GM23338 (cell line): Measurements from ENCODE around the gene RASA3. TPM values are rescaled to one million over a fixed set of nuclear protein-coding genes. Genes with fewer than 3 reads are reported as not detected.

Source experiments
- ATAC-seq: fragments of 200-7000 bp; cut with Tn5 transposase; 3 replicates; pipeline ENCODE4 v1.9.1; 2020
- DNase-seq: peaks from one replicate; pipeline ENCODE4 v3.0.0-alpha.2; 2015; ENCODE audit warnings: low spot score
- H2AFZ ChIP-seq: fragments of 200-600 bp; sonication (generic); 2 replicates; pipeline ENCODE4 v1.8.0; 2016; ENCODE audit warnings: antibody characterized with exemption, mild to moderate bottlenecking, moderate library complexity
- H3F3A ChIP-seq: fragments of 200-600 bp; sonication (generic); replicated peaks from 2 replicates; pipeline ENCODE4 v1.8.0; 2017; ENCODE audit warnings: antibody characterized with exemption, mixed run types, low read depth
- H3K27ac ChIP-seq: fragments of 200-600 bp; sonication (generic); 2 replicates; pipeline ENCODE4 v1.6.1; 2016; ENCODE audit warnings: low read depth
- H3K27me3 ChIP-seq: fragments of 200-600 bp; sonication (generic); 2 replicates; pipeline ENCODE4 v1.8.0; 2016; ENCODE audit warnings: mild to moderate bottlenecking, mixed run types, moderate library complexity; ENCODE audit not compliant: insufficient read depth
- H3K36me3 ChIP-seq: fragments of 200-600 bp; sonication (generic); 2 replicates; pipeline ENCODE4 v1.8.0; 2016; ENCODE audit warnings: mild to moderate bottlenecking; ENCODE audit not compliant: insufficient read depth
- H3K4me1 ChIP-seq: fragments of 200-600 bp; sonication (generic); 2 replicates; pipeline ENCODE4 v1.8.0; 2016; ENCODE audit warnings: mild to moderate bottlenecking, moderate library complexity; ENCODE audit not compliant: insufficient read depth
- H3K4me2 ChIP-seq: fragments of 200-600 bp; sonication (generic); 2 replicates; pipeline ENCODE4 v1.7.1; 2017; ENCODE audit warnings: mixed run types
- H3K4me3 ChIP-seq: fragments of 200-600 bp; sonication (generic); 2 replicates; pipeline ENCODE4 v1.6.1; 2016; ENCODE audit warnings: mixed run types
- H3K79me2 ChIP-seq: fragments of 200-600 bp; sonication (generic); replicated peaks from 2 replicates; pipeline ENCODE4 v1.8.0; 2017; ENCODE audit warnings: mild to moderate bottlenecking; ENCODE audit not compliant: insufficient read depth
- H3K9me2 ChIP-seq: fragments of 200-600 bp; sonication (generic); 2 replicates; pipeline ENCODE4 v1.8.0; 2017; ENCODE audit not compliant: insufficient read depth
- H4K20me1 ChIP-seq: fragments of 200-600 bp; sonication (generic); replicated peaks from 2 replicates; pipeline ENCODE4 v1.8.0; 2017; ENCODE audit warnings: mild to moderate bottlenecking; ENCODE audit not compliant: insufficient read depth
- H3K27ac Mint-ChIP-seq: 2 replicates; pipeline ENCODE4 v1.8.0; 2020; ENCODE audit warnings: inconsistent platforms, mild to moderate bottlenecking, moderate library complexity, mixed read lengths
- H3K27me3 Mint-ChIP-seq: 3 replicates; pipeline ENCODE4 v1.8.0; 2022; ENCODE audit warnings: low read depth, mild to moderate bottlenecking, moderate library complexity, mixed read lengths, inconsistent platforms; ENCODE audit not compliant: insufficient read depth, poor library complexity
- H3K36me3 Mint-ChIP-seq: 3 replicates; pipeline ENCODE4 v1.8.0; 2021; ENCODE audit warnings: low read depth, mild to moderate bottlenecking, inconsistent platforms, moderate library complexity, mixed read lengths
- H3K4me1 Mint-ChIP-seq: 3 replicates; pipeline ENCODE4 v1.8.0; 2020; ENCODE audit warnings: mild to moderate bottlenecking, inconsistent platforms, mixed read lengths
- H3K4me3 Mint-ChIP-seq: 3 replicates; pipeline ENCODE4 v1.8.0; 2021; ENCODE audit warnings: moderate library complexity, mild to moderate bottlenecking, inconsistent platforms, mixed read lengths
- H3K9me3 Mint-ChIP-seq: 3 replicates; pipeline ENCODE4 v1.8.0; 2020; ENCODE audit warnings: moderate library complexity, mild to moderate bottlenecking, inconsistent platforms, mixed read lengths
- CREB1 ChIP-seq: fragments of 250-450 bp; sonication (Bioruptor Pico); IDR thresholded peaks from 2 replicates; pipeline ENCODE4 v1.5.0; 2020; ENCODE audit warnings: low read depth, mild to moderate bottlenecking, moderate library complexity
- CTCF ChIP-seq, 2 experiments: fragments of 200-600 bp in 1 of 2; sonication (generic) in 1 of 2; conservative IDR thresholded peaks; 2 replicates each; pipeline versions ENCODE4 v1.5.1 to v1.6.1; 2016 to 2017; ENCODE audit warnings: antibody characterized with exemption in 2 of 2, low read depth in 2 of 2, mild to moderate bottlenecking in 2 of 2, moderate library complexity in 1 of 2
- ETS1 ChIP-seq: IDR thresholded peaks from 2 replicates; pipeline ENCODE4 v1.6.1; 2016; ENCODE audit warnings: antibody characterized with exemption
- EZH2phosphoT487 ChIP-seq: fragments of 200-600 bp; sonication (generic); IDR thresholded peaks from one replicate; pipeline ENCODE4 v1.8.1; 2018; ENCODE audit warnings: antibody characterized with exemption; ENCODE audit not compliant: unreplicated experiment
- ZNF114 ChIP-seq: fragments of 250-450 bp; sonication (Bioruptor Pico); IDR thresholded peaks from 2 replicates; pipeline ENCODE4 v1.5.0; 2020; ENCODE audit warnings: mild to moderate bottlenecking, moderate library complexity
- polyA plus RNA-seq: library from polyadenylated mRNA; unstranded; fragments of >200 nt; fragmentation: Nextera tagmentation; extraction: Ambion mirVana; gene quantifications from 2 replicates; pipeline ENCODE4 v1.2.1, GENCODE V29; 2016
- total RNA-seq: library from RNA; depleted of rRNA; stranded (reverse); fragments of >200 nt; shearing (Covaris generic); gene quantifications from 2 replicates; pipeline ENCODE4 v1.2.3, GENCODE V29; 2014
- TF ChIP-seq, protein P1 (sequence below): fragments of 250-450 bp; sonication (Bioruptor Pico); IDR thresholded peaks from 2 replicates; pipeline ENCODE4 v1.5.0; 2020; ENCODE audit warnings: mild to moderate bottlenecking, moderate library complexity
- TF ChIP-seq, protein P2 (sequence below): IDR thresholded peaks from one replicate; pipeline ENCODE4 v1.6.1; 2018; ENCODE audit warnings: antibody characterized with exemption; ENCODE audit not compliant: unreplicated experiment

Gene RASA3
- total and polyA plus RNA-seq, 2 experiments from 2014 or later = 11.2 to 20.7 TPM

GRCh38 chr13:114167885-114168284 lies 35.5 kb upstream of the RASA3 start (continued):
- TF ChIP-seq, protein P1, sequence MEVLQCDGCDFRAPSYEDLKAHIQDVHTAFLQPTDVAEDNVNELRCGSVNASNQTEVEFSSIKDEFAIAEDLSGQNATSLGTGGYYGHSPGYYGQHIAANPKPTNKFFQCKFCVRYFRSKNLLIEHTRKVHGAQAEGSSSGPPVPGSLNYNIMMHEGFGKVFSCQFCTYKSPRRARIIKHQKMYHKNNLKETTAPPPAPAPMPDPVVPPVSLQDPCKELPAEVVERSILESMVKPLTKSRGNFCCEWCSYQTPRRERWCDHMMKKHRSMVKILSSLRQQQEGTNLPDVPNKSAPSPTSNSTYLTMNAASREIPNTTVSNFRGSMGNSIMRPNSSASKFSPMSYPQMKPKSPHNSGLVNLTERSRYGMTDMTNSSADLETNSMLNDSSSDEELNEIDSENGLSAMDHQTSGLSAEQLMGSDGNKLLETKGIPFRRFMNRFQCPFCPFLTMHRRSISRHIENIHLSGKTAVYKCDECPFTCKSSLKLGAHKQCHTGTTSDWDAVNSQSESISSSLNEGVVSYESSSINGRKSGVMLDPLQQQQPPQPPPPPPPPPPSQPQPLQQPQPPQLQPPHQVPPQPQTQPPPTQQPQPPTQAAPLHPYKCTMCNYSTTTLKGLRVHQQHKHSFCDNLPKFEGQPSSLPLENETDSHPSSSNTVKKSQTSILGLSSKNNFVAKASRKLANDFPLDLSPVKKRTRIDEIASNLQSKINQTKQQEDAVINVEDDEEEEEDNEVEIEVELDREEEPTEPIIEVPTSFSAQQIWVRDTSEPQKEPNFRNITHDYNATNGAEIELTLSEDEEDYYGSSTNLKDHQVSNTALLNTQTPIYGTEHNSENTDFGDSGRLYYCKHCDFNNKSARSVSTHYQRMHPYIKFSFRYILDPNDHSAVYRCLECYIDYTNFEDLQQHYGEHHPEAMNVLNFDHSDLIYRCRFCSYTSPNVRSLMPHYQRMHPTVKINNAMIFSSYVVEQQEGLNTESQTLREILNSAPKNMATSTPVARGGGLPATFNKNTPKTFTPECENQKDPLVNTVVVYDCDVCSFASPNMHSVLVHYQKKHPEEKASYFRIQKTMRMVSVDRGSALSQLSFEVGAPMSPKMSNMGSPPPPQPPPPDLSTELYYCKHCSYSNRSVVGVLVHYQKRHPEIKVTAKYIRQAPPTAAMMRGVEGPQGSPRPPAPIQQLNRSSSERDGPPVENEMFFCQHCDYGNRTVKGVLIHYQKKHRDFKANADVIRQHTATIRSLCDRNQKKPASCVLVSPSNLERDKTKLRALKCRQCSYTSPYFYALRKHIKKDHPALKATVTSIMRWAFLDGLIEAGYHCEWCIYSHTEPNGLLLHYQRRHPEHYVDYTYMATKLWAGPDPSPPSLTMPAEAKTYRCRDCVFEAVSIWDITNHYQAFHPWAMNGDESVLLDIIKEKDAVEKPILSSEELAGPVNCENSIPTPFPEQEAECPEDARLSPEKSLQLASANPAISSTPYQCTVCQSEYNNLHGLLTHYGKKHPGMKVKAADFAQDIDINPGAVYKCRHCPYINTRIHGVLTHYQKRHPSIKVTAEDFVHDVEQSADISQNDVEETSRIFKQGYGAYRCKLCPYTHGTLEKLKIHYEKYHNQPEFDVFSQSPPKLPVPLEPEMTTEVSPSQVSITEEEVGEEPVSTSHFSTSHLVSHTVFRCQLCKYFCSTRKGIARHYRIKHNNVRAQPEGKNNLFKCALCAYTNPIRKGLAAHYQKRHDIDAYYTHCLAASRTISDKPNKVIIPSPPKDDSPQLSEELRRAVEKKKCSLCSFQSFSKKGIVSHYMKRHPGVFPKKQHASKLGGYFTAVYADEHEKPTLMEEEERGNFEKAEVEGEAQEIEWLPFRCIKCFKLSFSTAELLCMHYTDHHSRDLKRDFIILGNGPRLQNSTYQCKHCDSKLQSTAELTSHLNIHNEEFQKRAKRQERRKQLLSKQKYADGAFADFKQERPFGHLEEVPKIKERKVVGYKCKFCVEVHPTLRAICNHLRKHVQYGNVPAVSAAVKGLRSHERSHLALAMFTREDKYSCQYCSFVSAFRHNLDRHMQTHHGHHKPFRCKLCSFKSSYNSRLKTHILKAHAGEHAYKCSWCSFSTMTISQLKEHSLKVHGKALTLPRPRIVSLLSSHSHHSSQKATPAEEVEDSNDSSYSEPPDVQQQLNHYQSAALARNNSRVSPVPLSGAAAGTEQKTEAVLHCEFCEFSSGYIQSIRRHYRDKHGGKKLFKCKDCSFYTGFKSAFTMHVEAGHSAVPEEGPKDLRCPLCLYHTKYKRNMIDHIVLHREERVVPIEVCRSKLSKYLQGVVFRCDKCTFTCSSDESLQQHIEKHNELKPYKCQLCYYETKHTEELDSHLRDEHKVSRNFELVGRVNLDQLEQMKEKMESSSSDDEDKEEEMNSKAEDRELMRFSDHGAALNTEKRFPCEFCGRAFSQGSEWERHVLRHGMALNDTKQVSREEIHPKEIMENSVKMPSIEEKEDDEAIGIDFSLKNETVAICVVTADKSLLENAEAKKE (CRISPR knock-in tag) = no peak
- TF ChIP-seq, protein P2, sequence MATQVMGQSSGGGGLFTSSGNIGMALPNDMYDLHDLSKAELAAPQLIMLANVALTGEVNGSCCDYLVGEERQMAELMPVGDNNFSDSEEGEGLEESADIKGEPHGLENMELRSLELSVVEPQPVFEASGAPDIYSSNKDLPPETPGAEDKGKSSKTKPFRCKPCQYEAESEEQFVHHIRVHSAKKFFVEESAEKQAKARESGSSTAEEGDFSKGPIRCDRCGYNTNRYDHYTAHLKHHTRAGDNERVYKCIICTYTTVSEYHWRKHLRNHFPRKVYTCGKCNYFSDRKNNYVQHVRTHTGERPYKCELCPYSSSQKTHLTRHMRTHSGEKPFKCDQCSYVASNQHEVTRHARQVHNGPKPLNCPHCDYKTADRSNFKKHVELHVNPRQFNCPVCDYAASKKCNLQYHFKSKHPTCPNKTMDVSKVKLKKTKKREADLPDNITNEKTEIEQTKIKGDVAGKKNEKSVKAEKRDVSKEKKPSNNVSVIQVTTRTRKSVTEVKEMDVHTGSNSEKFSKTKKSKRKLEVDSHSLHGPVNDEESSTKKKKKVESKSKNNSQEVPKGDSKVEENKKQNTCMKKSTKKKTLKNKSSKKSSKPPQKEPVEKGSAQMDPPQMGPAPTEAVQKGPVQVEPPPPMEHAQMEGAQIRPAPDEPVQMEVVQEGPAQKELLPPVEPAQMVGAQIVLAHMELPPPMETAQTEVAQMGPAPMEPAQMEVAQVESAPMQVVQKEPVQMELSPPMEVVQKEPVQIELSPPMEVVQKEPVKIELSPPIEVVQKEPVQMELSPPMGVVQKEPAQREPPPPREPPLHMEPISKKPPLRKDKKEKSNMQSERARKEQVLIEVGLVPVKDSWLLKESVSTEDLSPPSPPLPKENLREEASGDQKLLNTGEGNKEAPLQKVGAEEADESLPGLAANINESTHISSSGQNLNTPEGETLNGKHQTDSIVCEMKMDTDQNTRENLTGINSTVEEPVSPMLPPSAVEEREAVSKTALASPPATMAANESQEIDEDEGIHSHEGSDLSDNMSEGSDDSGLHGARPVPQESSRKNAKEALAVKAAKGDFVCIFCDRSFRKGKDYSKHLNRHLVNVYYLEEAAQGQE = no peak
- TF ChIP-seq ZNF114 (no peak), EZH2phosphoT487 (no peak)

GRCh38 chr13:114167426-114167825 lies 35.0 kb upstream of the RASA3 start:
- H3K27ac Mint-ChIP-seq = no peak overlapping the region
- H3K27me3 Mint-ChIP-seq = peaks cover 2% of the 10 kb centered on the region
- ATAC-seq = no peak
- no peaks in the 10 kb centered on the region for H3K9me3 Mint-ChIP-seq
- H3K4me3 Mint-ChIP-seq = no peak overlapping the region
- no peaks in the 10 kb centered on the region; the same call in 1 of the 3 replicates for H3K4me1 Mint-ChIP-seq
- H3K4me1 ChIP-seq = no peaks in the 10 kb centered on the region
- no peak overlapping the region for H2AFZ ChIP-seq
- H3K36me3 ChIP-seq = no peaks in the 10 kb centered on the region
- H3K36me3 Mint-ChIP-seq = no peaks in the 10 kb centered on the region
- no peaks in the 10 kb centered on the region for H3K27me3 ChIP-seq
- no peak overlapping the region for H3K4me2 ChIP-seq
- H4K20me1 ChIP-seq = no peaks in the 10 kb centered on the region
- DNase-seq = no peak
- H3K4me3 ChIP-seq = no peak overlapping the region
- H3K9me2 ChIP-seq = 0 out of 2 replicates have a peak, but pooled peaks cover 3% of the 10 kb centered on the region
- H3K27ac ChIP-seq = no peak overlapping the region
- no peaks in the 10 kb centered on the region for H3K79me2 ChIP-seq
- no peaks in the 10 kb centered on the region for H3F3A ChIP-seq
- TF ChIP-seq CREB1 (no peak), CTCF (conservative IDR thresholded peaks at IDR 0.05; ENCODE audit: low read depth in 2 of 2) (no peak), ETS1 (no peak), ZNF114 (no peak)
